ENCODE data around the gene HIPK3.
"Not testable (repeated sequence)": the region's sequence is repeated elsewhere in the genome, so short reads cannot be mapped to it uniquely, and the experiment has no call there.

HIPK3 gene

DNA sequence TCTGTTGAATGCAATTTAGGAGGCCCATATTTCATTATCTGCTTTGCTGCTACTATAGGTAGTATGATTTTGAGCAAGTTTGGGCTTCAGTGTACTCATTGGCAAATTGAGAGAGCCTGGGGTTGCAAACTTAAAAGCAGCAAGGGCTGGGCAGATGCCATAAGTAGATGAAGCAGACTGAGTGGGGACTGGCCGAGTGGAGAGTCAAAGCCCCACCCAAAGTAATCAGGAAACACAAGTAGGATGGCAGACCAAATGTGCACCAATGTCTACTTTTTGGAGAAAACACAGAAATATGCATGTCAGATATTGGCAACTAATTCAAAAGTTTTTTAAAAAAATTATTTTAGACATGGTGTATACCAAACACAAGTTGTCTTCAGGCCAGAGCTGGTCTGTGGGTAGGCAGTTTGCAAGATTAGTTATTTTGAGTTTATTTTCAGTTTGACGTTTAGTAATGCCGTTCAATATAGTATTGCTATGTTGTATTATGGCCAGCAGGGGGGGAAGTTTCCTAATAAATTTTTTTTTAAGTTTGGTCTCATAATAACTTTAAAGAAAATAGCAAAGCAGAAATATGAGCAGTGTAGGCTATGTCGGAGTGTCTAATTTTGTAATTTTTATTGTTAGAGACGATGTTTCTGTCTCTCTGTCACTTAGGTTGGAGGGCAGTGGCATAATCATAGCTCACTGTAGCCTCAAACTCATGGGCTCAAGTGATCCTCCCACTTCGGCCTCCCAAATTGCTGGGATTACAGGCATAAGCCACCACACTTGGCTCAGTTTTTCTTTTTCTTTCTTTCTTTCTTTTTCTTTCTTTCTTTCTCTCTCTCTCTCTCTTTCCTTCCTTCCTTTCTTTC lies 105.1 kb downstream of the HIPK3 start:
- Histone ChIP-seq H3K27me3 (ENCODE audit: insufficient read depth, low read length, poor library complexity, severe bottlenecking) (no peaks in the 10 kb centered on the region), H3K9me3 (ENCODE audit: insufficient read depth, low read depth, low read length) (no peaks in the 10 kb centered on the region), H3K79me2 (ENCODE audit: insufficient read depth, low read length) (no peaks in the 10 kb centered on the region), H3K9me2 (replicated peaks; ENCODE audit: low read depth, low read length) (no peaks in the 10 kb centered on the region), H3K4me3 (ENCODE audit: low read length, poor library complexity, severe bottlenecking) (no peak overlapping the region), H3F3A (ENCODE audit: low read depth) (no peaks in the 10 kb centered on the region), H3K4me1 (ENCODE audit: insufficient read depth, low read length, poor library complexity, severe bottlenecking) (no peaks in the 10 kb centered on the region), H3K4me2 (ENCODE audit: low read depth, low read length, poor library complexity, severe bottlenecking) (peak overlapping the region; percentile 52), H2AFZ (ENCODE audit: low read length) (peak overlapping the region; percentile 55; the same call in 1 of the 2 replicates), H3K9ac (ENCODE audit: low read depth, low read length, poor library complexity, severe bottlenecking) (peak overlapping the region; percentile 10), H3K36me3 (ENCODE audit: insufficient read depth, low read length) (no peaks in the 10 kb centered on the region), H4K20me1 (ENCODE audit: insufficient read depth, low read length, poor library complexity, severe bottlenecking) (no peaks in the 10 kb centered on the region)
- TF ChIP-seq CTCF (conservative IDR thresholded peaks at IDR 0.05; ENCODE audit: low read length): peak; percentile 79
- TF ChIP-seq EZH2phosphoT487 (IDR thresholded peaks at IDR 0.05; ENCODE audit: borderline replicate concordance): no peak

DNA sequence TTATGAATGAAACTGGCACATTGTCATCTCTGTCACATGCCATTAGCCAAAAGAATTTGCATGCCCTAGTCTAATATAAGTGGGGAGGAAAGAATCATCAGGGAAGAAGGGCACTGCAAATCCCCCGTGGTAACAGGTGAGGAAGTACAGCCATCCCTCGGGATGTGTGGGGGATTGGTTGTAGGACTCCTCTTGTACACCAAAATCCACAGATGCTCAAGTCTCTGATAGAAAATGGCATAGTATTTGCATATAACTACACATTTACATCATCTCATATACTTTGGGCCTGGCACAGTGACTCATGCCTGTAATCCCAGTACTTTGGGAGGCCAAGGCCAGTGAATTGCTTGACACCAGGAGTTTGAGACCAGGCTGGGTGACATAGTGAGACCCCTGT lies 109.7 kb downstream of the HIPK3 start:
- no peaks in the 10 kb centered on the region for H3K4me1 ChIP-seq (ENCODE audit: insufficient read depth, low read length, poor library complexity, severe bottlenecking)
- no peak for TF ChIP-seq EZH2phosphoT487 (IDR thresholded peaks at IDR 0.05; ENCODE audit: borderline replicate concordance)
- no peak for TF ChIP-seq CTCF (conservative IDR thresholded peaks at IDR 0.05; ENCODE audit: low read length)
- H3K36me3 ChIP-seq (ENCODE audit: insufficient read depth, low read length): no peaks in the 10 kb centered on the region
- H3F3A ChIP-seq (ENCODE audit: low read depth): no peaks in the 10 kb centered on the region
- H3K9me3 ChIP-seq (ENCODE audit: insufficient read depth, low read depth, low read length): no peaks in the 10 kb centered on the region
- no peaks in the 10 kb centered on the region for H3K27me3 ChIP-seq (ENCODE audit: insufficient read depth, low read length, poor library complexity, severe bottlenecking)
- H3K9ac ChIP-seq (ENCODE audit: low read depth, low read length, poor library complexity, severe bottlenecking): no peak overlapping the region
- H3K9me2 ChIP-seq (replicated peaks; ENCODE audit: low read depth, low read length): no peaks in the 10 kb centered on the region
- no peaks in the 10 kb centered on the region for H4K20me1 ChIP-seq (ENCODE audit: insufficient read depth, low read length, poor library complexity, severe bottlenecking)
- H3K79me2 ChIP-seq (ENCODE audit: insufficient read depth, low read length): no peaks in the 10 kb centered on the region
- no peak overlapping the region for H3K4me3 ChIP-seq (ENCODE audit: low read length, poor library complexity, severe bottlenecking)
- H2AFZ ChIP-seq (ENCODE audit: low read length): no peak overlapping the region
- no peak overlapping the region for H3K4me2 ChIP-seq (ENCODE audit: low read depth, low read length, poor library complexity, severe bottlenecking)

- H4K20me1 ChIP-seq (ENCODE audit: insufficient read depth, low read length, poor library complexity, severe bottlenecking); H3K79me2 ChIP-seq (ENCODE audit: insufficient read depth, low read length); H3K4me3 ChIP-seq (ENCODE audit: low read length, poor library complexity, severe bottlenecking); H3K9me3 ChIP-seq (ENCODE audit: insufficient read depth, low read depth, low read length); H3K9ac ChIP-seq (ENCODE audit: low read depth, low read length, poor library complexity, severe bottlenecking); H2AFZ ChIP-seq (ENCODE audit: low read length); H3K4me2 ChIP-seq (ENCODE audit: low read depth, low read length, poor library complexity, severe bottlenecking); H3K36me3 ChIP-seq (ENCODE audit: insufficient read depth, low read length); H3K9me2 ChIP-seq (replicated peaks; ENCODE audit: low read depth, low read length); H3K4me1 ChIP-seq (ENCODE audit: insufficient read depth, low read length, poor library complexity, severe bottlenecking); H3F3A ChIP-seq (ENCODE audit: low read depth); H3K27me3 ChIP-seq (ENCODE audit: insufficient read depth, low read length, poor library complexity, severe bottlenecking): not testable (repeated sequence)
Observed at GRCh38 chr11:33368475-33368874, 111.3 kb downstream of the HIPK3 start.

DNA sequence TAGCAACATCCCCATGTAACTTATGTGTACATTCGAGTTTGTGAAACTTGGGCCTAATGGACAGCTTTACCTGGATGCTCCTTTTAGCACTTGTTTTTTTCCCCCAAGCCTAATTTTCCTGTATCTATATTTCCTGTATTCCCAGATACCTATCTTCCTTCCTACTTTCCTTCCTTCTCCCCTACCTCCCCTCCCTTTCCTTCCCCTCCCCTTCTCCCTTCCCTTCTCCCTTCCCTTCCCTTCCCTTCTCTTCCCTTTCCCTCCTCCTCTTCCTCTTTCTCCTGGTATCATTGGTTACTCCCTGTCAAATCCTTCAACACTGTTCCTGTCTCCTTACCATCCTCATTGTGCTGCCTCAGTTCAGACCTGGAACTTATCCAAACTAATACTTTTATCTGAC lies 111.8 kb downstream of the HIPK3 start:
- no peak overlapping the region for H2AFZ ChIP-seq (ENCODE audit: low read length)
- H3K4me3 ChIP-seq (ENCODE audit: low read length, poor library complexity, severe bottlenecking): no peak overlapping the region
- no peaks in the 10 kb centered on the region for H3K4me1 ChIP-seq (ENCODE audit: insufficient read depth, low read length, poor library complexity, severe bottlenecking)
- no peaks in the 10 kb centered on the region for H3K9me3 ChIP-seq (ENCODE audit: insufficient read depth, low read depth, low read length)
- no peaks in the 10 kb centered on the region for H3K36me3 ChIP-seq (ENCODE audit: insufficient read depth, low read length)
- no peak for TF ChIP-seq EZH2phosphoT487 (IDR thresholded peaks at IDR 0.05; ENCODE audit: borderline replicate concordance)
- no peak for TF ChIP-seq CTCF (conservative IDR thresholded peaks at IDR 0.05; ENCODE audit: low read length)
- no peaks in the 10 kb centered on the region for H3K27me3 ChIP-seq (ENCODE audit: insufficient read depth, low read length, poor library complexity, severe bottlenecking)
- no peak overlapping the region for H3K9ac ChIP-seq (ENCODE audit: low read depth, low read length, poor library complexity, severe bottlenecking)
- H3F3A ChIP-seq (ENCODE audit: low read depth): no peaks in the 10 kb centered on the region
- no peaks in the 10 kb centered on the region for H3K79me2 ChIP-seq (ENCODE audit: insufficient read depth, low read length)
- no peak overlapping the region for H3K4me2 ChIP-seq (ENCODE audit: low read depth, low read length, poor library complexity, severe bottlenecking)
- no peaks in the 10 kb centered on the region for H4K20me1 ChIP-seq (ENCODE audit: insufficient read depth, low read length, poor library complexity, severe bottlenecking)
- H3K9me2 ChIP-seq (replicated peaks; ENCODE audit: low read depth, low read length): no peaks in the 10 kb centered on the region

Measured in Loucy (cell line).